Activated CD4-positive, alpha-beta T cell treated with anti-CD3 and anti-CD28 coated beads for 1 hour (primary cell): ENCODE results near the gene POLR2H.

Source experiments
- DNase-seq: peaks from one replicate; pipeline ENCODE4 v3.0.0-alpha.2; 2020

POLR2H gene

DNA sequence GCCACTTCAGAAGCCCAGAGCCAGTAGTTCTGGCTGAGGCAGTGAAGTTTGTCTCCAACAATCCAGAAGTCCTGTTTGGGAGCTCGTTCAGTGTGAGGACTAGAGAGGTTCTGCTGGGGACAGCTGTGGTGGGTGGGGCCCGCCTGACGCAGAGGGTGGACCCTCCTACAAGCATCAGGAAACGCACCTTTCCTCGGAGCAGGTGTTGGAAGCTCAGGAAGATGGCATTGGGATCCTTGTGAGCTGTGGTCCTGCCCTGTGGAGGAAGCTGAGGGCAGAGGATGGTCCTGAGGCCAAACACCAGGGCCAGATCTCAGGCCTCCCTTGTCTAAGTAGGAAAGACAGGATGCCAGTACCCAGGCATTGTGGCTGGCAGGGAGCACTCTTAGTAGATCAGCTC, 11.4 kb downstream of the POLR2H start:
- no peak for DNase-seq

DNA sequence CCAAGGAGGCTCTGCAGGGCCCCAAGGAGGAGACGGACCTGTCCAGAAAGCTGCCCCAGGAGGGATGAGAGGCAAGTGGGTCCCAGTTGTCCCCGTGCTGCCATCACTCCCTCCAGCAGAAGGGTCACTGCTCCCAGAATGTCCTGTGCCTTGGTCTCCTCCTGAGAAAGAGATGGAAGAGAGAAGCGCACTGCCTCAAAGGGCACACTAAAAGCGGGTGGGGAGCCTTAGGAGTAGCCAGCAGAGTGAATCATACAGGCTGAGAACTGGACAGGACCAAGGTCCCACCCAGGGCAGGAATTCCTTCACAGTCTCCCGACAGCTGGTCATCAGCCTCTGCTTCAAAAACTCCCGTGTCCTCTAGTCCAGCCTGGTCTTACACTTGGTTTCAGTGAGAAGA, 11.9 kb downstream of the POLR2H start:
- no peak for DNase-seq

DNA sequence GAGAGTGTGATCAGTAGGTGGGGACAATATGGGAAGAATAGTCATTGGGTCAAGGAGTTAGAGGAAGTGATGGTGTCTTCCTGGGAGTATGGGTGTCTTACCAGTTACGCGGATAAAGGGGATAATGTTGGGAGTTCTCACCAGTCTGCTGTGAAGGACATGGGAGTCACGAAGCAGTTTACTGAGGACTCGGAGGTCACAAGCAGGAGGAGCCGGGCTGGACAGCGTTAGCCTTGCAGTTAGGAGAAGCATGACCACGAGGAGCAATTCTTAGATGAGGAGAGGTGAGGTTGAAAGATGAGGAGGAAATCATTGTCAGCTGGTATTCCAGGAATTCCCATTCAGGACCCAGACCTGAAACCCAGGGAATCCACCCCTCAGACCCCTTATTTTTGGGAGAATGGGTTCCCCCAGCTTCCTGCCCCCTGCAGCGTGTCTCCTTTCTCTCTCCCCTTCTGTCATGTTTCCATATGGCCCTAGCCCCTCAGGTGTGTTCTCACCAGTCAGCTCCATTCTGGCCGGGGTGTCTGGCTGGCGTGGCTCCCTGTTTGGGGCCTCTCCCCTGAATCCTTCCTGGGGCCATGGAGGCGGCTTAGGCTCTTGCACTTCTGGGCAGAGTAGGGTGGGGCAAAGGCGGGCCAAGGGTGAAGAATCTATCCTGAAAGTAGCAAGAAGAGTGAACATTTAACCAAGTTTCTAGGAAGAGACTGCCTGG, 14.4 kb downstream of the POLR2H start:
- no peak for DNase-seq

DNA sequence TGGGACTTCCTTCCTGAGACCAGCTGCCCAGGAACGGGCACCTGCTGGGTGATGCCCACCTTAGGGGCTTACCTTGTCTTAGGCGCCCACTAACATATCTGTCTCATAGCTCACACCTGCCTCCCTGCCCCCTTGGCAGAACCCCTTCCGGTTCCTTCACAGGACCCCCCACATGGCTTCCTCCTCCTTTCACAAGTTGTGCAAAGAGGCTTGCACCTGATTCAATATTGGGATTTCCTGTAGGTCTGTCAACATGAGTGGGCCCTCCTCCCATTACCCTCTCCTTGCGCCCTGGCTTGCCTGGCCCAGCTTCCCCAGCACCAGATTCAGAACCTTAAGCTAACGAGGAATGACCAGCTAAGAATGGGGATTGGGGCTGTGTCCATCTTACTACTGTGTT, 15.9 kb downstream of the POLR2H start:
- DNase-seq: no peak

DNA sequence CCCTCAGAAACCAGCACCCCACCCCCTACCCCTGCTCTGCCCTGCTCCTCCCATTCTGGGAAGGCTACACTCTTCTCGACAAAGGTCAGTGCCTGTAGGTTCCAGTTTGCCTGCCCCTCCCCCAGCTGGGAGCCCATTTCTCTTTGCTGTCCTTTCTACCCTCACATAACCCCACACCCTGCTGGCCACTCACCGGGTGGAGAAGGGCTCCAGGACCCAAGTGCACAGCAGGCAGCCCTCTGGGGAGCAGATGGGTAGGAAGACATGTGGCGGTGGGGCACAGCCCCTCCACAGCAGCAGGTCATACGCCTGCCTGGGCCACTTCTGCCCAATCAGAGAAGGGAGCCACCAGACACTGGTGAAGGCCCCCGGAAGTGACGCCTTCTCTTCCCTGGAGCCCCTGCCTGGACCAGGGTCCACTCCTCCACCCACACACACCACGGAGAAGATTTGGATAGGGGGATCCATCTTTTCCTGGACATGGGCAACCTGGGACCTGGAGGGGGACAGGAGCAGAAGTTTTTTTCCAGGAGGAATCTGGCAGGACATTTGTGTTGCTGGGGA, 16.5 kb downstream of the POLR2H start, which contains the start of gene THPO:
TSS of gene THPO (minus strand) at position 326 of the 564 bp plus-strand sequence. CDS start 1,948 bp downstream, outside the sequence.
- DNase-seq: no peak

DNA sequence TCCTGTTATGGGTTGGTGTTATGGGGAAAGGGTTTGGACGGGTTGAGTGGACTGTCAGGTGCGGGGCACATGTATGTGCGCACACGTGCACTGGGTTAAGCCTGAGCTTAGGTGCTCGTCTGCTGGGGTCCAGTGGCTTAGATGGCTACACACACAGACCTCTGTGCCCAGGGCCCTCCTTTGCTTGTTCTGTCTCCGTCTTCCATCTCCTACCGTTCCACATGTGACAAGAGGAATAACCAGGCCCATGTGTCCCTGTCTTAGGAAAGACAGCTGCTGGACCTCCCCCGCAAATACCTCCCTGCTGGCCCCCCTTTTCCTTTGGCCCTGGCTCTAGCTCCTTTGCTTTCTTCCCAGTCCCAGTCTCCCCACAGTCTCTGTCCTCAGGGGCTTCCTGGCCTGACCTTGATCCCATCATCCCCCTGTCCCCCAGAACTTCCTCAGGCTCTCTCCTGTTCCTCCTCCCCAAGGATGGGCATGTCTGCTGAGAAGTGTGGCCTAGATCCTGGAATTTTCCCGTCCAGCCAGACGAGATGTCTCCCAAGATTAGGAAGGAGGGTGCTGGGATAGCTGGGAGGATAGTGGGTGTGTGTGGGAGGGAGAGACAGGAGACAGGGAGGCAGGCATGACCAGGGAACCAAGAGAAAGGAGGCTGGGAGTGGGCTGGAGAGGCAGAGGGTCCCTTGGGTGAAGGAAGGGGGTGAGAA, 17.3 kb downstream of the POLR2H start:
- no peak for DNase-seq

DNA sequence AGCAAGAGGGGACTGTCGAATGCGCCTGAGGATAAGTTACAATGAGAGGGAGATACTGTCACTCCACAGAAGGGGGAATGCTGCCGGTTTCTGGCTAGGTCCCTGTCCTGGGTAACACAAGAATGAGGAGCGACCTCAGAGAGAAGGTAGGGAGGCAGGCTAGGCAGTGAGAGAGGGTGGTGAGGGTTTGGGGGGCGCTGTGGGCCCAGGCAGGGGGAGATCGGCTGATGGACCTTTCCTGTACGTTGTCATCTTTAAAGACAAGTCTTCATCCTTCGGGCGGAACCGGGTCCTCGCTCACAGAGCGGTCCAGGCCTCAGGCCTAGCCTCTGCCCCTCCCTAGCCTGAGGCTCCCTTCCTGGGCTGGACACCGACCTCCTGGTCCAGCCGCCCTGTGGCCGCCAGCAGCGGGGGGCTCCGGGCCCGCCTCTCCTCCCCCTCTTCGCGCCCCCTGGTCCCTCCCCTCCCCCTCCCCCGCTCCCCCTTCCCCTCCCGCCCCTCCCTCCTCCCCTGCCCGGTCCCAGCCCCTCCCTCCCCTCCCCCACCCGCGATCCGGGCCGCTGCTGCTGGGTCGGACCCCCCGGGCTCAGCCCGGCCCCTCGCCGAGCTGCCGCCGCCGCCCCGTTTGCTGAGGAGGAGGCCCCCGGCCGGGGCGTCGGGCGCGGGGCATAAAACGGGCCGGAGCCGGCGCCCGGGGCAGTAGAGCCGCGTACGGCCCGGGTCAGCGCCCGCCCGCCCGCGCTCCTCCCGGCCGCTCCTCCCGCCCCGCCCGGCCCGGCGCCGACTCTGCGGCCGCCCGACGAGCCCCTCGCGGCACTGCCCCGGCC, 18.1 kb downstream of the POLR2H start, which contains the start of gene CHRD:
TSS of gene CHRD (plus strand) at position 697 of the 827 bp plus-strand sequence. CDS start 265 bp downstream, outside the sequence.
- no peak for DNase-seq

DNA sequence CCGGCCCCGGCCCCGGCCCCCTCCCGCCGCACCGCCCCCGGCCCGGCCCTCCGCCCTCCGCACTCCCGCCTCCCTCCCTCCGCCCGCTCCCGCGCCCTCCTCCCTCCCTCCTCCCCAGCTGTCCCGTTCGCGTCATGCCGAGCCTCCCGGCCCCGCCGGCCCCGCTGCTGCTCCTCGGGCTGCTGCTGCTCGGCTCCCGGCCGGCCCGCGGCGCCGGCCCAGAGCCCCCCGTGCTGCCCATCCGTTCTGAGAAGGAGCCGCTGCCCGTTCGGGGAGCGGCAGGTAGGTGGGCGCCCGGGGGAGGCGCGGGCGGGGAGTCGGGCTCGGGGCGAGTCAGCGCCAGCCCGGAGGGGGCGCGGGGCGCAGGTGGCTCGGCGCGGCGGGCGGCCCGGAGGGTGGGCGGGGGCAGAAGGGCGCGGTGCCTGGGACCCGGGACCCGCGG, 18.7 kb downstream of the POLR2H start:
- DNase-seq: no peak

DNA sequence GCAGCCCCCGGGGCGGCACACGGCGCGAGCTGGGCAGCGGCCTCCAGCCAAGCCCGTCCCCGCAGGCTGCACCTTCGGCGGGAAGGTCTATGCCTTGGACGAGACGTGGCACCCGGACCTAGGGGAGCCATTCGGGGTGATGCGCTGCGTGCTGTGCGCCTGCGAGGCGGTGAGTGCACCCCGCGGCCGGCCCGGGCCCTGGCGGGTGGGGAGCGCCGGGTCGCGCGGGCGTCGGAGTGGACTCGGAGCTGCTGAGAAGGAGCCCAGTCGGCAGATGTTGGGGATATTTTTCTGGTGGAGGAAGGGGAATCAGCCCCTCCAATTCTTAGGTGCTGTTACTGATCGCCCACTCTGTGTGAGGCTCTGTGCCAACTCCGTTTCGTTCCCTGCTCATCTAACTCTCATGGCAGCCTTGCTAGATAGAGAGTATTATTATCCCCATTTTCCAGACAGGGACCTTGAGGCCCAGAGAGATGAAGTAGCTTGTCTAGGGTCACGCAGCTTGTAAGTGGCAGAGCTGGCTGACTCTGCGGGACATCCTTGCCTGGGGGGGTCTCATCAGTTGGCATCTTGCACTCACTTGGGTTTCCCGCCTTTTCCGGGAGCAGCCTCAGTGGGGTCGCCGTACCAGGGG, 19.2 kb downstream of the POLR2H start:
- no peak for DNase-seq

DNA sequence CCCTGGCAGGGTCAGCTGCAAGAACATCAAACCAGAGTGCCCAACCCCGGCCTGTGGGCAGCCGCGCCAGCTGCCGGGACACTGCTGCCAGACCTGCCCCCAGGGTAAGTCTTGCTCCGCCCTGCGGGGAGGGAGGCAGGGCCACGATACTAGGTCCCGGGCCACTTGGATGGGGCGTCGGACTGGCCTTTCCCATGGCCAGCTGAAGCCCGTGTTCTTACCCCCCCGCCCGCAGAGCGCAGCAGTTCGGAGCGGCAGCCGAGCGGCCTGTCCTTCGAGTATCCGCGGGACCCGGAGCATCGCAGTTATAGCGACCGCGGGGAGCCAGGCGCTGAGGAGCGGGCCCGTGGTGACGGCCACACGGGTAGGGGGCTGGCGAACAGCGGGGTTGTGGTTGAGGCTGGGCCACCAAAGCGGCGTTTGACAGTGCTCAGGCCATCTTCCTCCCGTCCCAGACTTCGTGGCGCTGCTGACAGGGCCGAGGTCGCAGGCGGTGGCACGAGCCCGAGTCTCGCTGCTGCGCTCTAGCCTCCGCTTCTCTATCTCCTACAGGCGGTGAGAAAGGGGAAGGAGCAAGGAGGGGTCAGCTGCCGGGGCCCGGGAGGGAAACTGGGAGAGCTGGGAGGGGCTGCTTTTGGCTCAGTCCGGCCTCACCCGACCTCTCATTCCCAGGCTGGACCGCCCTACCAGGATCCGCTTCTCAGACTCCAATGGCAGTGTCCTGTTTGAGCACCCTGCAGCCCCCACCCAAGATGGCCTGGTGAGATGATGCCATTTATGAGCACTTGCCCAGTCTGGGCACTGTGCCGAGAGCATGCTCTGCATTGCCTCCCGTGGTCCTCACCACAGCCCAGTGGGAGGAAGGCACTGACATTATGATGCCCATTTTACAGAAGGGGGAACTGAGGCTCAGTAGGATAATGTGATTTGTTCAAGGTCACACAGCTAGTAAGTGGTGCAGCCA, 20.0 kb downstream of the POLR2H start:
- DNase-seq: no peak

DNA sequence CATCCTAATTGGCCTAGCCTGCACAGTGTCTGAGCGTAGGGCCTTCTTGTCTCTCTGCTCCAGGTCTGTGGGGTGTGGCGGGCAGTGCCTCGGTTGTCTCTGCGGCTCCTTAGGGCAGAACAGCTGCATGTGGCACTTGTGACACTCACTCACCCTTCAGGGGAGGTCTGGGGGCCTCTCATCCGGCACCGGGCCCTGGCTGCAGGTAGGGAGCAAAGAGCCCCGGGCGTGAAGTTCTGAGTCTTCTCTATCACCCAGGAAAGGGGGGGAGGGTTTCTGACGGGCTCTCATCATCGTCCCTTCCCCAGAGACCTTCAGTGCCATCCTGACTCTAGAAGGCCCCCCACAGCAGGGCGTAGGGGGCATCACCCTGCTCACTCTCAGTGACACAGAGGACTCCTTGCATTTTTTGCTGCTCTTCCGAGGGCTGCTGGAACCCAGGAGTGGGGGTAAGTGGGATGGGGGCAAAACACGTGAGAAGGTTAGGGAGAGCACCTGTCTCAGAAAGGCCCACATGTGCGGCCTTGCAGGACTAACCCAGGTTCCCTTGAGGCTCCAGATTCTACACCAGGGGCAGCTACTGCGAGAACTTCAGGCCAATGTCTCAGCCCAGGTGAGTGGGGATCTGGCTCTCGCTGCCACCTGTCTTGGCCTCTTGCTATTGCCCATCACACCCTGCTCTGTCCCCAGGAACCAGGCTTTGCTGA, 21.0 kb downstream of the POLR2H start:
- DNase-seq: no peak

DNA sequence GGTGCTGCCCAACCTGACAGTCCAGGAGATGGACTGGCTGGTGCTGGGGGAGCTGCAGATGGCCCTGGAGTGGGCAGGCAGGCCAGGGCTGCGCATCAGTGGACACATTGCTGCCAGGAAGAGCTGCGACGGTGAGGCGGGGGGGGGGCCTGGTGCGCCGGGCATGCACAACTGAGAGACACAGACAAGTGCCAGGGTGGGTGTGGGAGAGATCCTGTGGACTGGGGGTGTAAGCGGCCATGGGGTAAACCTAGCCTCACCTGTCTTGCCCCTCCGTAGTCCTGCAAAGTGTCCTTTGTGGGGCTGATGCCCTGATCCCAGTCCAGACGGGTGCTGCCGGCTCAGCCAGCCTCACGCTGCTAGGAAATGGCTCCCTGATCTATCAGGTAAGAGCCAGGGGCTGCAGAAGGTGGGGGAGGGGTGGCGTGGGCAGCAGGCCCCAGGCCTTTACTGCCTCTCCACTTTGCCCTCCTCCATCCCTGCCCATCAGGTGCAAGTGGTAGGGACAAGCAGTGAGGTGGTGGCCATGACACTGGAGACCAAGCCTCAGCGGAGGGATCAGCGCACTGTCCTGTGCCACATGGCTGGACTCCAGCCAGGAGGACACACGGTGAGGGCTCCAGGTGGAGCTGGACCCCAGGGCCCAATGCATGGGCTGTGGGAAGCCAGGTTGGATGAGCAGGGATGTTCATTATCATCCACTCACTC, 21.7 kb downstream of the POLR2H start:
- no peak for DNase-seq

DNA sequence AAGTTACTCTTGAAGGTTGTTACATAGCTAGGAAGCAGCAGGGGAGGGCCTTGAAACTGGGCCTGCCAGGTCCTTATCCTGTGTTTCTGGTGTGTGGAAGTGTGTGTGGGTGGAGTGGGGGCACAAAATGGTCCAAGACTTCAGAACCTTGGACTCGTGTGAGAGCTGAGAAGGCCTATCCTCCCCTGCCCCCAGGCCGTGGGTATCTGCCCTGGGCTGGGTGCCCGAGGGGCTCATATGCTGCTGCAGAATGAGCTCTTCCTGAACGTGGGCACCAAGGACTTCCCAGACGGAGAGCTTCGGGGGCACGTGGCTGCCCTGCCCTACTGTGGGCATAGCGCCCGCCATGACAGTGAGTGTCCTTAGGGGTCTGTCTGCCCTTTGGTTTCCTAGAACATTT, 22.8 kb downstream of the POLR2H start:
- DNase-seq: no peak

DNA sequence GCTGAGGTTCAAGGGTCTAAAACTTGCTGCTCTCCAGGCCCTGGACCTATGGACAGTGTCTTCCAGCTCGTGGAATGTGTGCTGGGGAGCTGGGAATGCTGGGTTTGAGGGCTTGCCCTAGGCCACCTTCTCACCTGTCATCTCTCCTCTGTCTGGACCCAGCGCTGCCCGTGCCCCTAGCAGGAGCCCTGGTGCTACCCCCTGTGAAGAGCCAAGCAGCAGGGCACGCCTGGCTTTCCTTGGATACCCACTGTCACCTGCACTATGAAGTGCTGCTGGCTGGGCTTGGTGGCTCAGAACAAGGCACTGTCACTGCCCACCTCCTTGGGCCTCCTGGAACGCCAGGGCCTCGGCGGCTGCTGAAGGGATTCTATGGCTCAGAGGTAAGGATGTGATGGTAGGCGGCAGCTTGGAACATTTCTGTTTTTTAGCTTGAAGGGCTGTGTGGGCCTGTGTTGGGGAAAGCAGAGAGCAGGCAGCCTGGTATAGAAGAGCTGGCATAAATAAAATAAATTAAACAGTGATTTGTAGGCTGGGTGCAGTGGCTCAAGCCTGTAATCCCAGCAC, 23.4 kb downstream of the POLR2H start:
- DNase-seq: no peak

DNA sequence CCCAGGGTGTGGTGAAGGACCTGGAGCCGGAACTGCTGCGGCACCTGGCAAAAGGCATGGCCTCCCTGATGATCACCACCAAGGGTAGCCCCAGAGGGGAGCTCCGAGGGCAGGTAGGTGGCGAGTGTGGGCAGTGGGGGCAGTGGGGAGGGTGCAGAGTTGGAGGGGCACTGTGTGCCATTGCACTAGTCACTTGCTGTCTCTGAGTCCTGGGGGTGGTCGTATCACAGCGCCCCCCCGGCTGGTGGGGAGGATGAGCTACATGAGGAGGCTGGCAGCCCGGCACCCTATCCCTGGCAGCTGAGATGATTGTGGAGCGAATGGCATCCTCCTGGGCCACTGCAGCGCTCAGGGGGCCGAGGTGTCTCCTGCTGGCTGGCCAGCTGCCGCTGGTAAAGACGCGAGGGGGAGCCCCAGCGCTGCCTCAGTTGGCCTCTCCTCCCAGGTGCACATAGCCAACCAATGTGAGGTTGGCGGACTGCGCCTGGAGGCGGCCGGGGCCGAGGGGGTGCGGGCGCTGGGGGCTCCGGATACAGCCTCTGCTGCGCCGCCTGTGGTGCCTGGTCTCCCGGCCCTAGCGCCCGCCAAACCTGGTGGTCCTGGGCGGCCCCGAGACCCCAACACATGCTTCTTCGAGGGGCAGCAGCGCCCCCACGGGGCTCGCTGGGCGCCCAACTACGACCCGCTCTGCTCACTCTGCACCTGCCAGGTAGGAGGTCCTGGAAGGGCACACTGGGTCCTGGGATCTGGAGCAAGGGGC, 24.7 kb downstream of the POLR2H start:
- DNase-seq: no peak

DNA sequence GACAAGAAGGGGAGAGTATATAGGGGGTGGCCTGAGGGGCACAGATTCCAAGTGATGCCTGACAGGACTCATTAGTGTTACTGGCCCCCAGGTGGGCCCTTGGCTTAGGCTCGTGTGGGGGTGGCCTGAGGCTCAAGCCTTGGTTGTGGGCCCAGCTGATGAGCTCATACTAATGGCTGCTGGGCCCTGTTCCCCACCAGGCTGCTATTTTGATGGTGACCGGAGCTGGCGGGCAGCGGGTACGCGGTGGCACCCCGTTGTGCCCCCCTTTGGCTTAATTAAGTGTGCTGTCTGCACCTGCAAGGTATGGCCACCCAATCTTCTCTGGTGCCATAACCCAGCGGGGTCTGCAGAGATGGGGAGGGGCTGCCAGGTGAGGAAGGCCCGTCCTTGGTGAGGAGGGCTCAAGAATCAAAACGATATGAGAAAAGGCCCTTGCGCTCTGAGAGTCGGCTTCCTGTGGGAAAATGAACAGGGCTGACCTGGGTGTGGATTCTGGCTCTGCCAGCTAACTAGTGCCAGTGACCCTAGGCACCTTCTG, 25.7 kb downstream of the POLR2H start:
- no peak for DNase-seq

DNA sequence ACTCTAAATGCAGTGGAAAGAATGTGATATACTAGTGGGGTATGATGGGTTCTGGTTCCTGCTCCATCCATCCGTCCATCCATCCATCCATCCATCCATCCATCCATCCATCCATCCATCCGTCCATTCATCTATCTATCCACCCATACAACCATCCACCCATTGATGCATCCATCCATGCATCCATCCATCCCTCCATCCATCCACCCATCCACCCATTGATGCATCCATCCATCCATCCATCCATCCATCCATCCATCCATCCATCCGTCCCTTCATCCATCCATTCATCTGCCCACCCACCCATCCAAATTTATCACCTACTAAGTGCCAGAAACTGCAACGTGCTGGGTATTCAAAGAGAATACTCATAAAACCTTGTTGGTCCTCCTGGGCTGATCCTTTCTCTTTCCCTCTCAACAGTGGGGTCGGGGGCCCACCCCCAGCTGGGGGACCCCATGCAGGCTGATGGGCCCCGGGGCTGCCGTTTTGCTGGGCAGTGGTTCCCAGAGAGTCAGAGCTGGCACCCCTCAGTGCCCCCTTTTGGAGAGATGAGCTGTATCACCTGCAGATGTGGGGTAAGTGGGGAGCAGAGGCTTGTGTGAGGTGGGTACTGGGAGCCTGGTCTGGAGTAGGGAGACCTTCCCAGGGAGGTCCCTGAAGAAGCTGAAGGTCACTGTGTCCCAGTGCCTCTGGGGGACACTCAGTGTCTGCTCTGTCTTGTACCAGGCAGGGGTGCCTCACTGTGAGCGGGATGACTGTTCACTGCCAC, 26.8 kb downstream of the POLR2H start:
- DNase-seq: no peak

DNA sequence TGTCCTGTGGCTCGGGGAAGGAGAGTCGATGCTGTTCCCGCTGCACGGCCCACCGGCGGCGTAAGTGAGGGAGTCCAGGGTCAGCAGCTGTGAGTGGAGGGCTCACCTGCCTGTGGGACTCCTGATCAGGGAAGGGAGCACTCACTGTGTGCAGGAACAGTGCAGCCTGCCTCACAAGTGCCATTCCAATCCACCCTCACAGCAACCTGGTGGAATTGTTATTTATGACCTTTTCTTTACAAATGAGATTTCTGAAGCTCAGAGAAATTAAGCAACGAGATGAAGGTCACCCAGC, 27.4 kb downstream of the POLR2H start:
- DNase-seq: no peak
